Adrenal gland (tissue), 12 donors: ENCODE results near the gene CRYBG1. TPM values are rescaled to one million over a fixed set of nuclear protein-coding genes. Genes with fewer than 3 reads are reported as not detected.

Source experiments
- DNase-seq, 7 donors: peaks; one replicate each; pipeline ENCODE4 v3.0.0-alpha.2; 2019 to 2020
- H3K27ac ChIP-seq, 5 donors: fragments of 200-600 bp; sonication (generic) in 4 of 5; 1 replicate in 3 of 5; 2 replicates in 2 of 5; pipeline versions ENCODE4 v1.5.1 to v1.8.0; 2016 to 2020; ENCODE audit warnings: mild to moderate bottlenecking in 1 of 5
- H3K27me3 ChIP-seq: fragments of 200-600 bp; 2 replicates; pipeline ENCODE4 v1.8.0; 2021
- H3K36me3 ChIP-seq, 2 donors: fragments of 200-600 bp; replicated peaks in 1 of 2; 1 replicate in 1 of 2; 2 replicates in 1 of 2; pipeline versions ENCODE4 v1.5.1 to v1.8.0; 2018 to 2022
- H3K4me1 ChIP-seq, 2 donors: fragments of 200-600 bp; replicated peaks in 1 of 2; 1 replicate in 1 of 2; 2 replicates in 1 of 2; pipeline versions ENCODE4 v1.5.1 to v1.8.0; 2018 to 2021
- H3K4me3 ChIP-seq, 4 donors: fragments of 200-600 bp; sonication (generic) in 3 of 4; one replicate each; pipeline ENCODE4 v1.5.1; 2016 to 2018
- H3K9me3 ChIP-seq, 3 donors: fragments of 200-600 bp; sonication (generic) in 1 of 3; replicated peaks in 1 of 3; 1 replicate in 2 of 3; 2 replicates in 1 of 3; pipeline versions ENCODE4 v1.5.1 to v1.8.0; 2016 to 2021
- POLR2A ChIP-seq, 2 donors: fragments of 450-650 bp; IDR thresholded peaks; one replicate each; pipeline ENCODE4 v1.6.1; 2017; ENCODE audit warnings: antibody characterized with exemption in 2 of 2, mild to moderate bottlenecking in 2 of 2, moderate library complexity in 1 of 2
- WGBS, 4 donors: extraction: QIAGEN DNeasy Blood & Tissue Kit in 2 of 4; methylation state at CpG; one replicate each; pipeline versions ENCODE4 v1.1.5 to v1.1.7; 2013 to 2017; 5-methylcytosine and 5-hydroxymethylcytosine counted together
- intact Hi-C, 2 donors: fragments of 100-400 bp; cut with DNase I; formaldehyde crosslinking; loops; one replicate each; pipeline versions ENCODE4 v1.14.1 to v1.15.0; 2022 to 2023
- polyA plus RNA-seq, 3 donors: library from polyadenylated mRNA; stranded (reverse); fragments of 200-250 nt in 2 of 3; fragments of 350-450 nt in 1 of 3; fragmentation: Illumina TruSeq in 1 of 3; extraction: RNeasy Lipid Tissue Mini Kit (QIAGEN cat#74804) in 1 of 3; gene quantifications; one replicate each; pipeline ENCODE4 v1.2.3, GENCODE V29; 2013 to 2014
- total RNA-seq, 9 donors: library from RNA; depleted of rRNA in 4 of 9; stranded (reverse); fragments of >200 nt in 4 of 9; fragments of 120-200 nt in 1 of 9; fragmentation: NEBNext Ultra II Directional in 1 of 9; extraction: Animal tissue kit (Norgen Biotek cat#: 25700) in 1 of 9; gene quantifications; one replicate each; pipeline versions ENCODE4 v1.1.0 to v1.2.4, GENCODE V29; 2013 to 2023
- TF ChIP-seq, protein P1 (sequence below), 6 experiments: fragments of 450-650 bp in 4 of 6; fragments of 200-600 bp in 2 of 6; sonication (generic) in 1 of 6; IDR thresholded peaks; 1 replicate in 5 of 6; 2 replicates in 1 of 6; pipeline versions ENCODE4 v1.5.1 to v1.8.0; 2016 to 2021; ENCODE audit warnings: antibody characterized with exemption in 6 of 6, mild to moderate bottlenecking in 2 of 6, moderate library complexity in 1 of 6
- donor health status: healthy with polysubstance abuse.
- donor health status: Bipolar disorder and iron deficiency.
- donor health status: DM: yes; HTN: yes; CAD: no.
- donor health status: DM: no; HTN: no; CAD: no.
- donor health status: DM: no; HTN: no; CAD: no.
- donor health status: DM: yes; HTN: yes; CAD: no.

Gene CRYBG1
- total and polyA plus RNA-seq, 12 donors, result 0.83 to 5.1 (median 2.2) TPM

DNA sequence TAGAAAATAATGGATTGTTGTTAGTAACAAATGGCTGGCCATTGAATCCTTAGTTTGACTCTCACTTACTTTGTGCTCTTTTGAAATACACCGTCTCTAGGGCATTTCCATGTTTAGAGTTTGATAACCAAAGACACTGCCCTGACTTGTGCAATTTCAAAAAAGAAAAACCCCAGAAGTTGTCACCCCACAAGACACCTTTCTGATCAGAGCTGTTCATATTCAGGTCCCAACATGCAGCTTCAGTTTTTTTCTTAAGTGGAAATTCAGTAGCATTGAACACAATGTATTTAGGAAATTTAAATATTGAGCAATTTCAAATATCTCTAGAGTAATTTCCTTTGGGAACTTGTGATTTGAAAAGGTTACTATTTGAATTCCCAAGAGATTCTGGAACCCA, 19.4 kb downstream of the CRYBG1 start:
- peaks cover 2% of the 10 kb centered on the region for H3K27me3 ChIP-seq
- WGBS, 4 donors, result 62 to 96% (median 90%) methylated on average over 1 of the region's 1 CpG
- H3K27ac ChIP-seq, result no peak overlapping the region
- TF ChIP-seq, protein P1, sequence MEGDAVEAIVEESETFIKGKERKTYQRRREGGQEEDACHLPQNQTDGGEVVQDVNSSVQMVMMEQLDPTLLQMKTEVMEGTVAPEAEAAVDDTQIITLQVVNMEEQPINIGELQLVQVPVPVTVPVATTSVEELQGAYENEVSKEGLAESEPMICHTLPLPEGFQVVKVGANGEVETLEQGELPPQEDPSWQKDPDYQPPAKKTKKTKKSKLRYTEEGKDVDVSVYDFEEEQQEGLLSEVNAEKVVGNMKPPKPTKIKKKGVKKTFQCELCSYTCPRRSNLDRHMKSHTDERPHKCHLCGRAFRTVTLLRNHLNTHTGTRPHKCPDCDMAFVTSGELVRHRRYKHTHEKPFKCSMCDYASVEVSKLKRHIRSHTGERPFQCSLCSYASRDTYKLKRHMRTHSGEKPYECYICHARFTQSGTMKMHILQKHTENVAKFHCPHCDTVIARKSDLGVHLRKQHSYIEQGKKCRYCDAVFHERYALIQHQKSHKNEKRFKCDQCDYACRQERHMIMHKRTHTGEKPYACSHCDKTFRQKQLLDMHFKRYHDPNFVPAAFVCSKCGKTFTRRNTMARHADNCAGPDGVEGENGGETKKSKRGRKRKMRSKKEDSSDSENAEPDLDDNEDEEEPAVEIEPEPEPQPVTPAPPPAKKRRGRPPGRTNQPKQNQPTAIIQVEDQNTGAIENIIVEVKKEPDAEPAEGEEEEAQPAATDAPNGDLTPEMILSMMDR (IDR thresholded peaks at IDR 0.05), result no peak
- TF ChIP-seq POLR2A (IDR thresholded peaks at IDR 0.05), result no peak
- intact Hi-C loops, result no loop called here
- H3K36me3 ChIP-seq, result no peaks in the 10 kb centered on the region
- no peaks in the 10 kb centered on the region for H3K4me1 ChIP-seq
- H3K9me3 ChIP-seq, result no peaks in the 10 kb centered on the region
- H3K4me3 ChIP-seq, result no peak overlapping the region
- no peak for DNase-seq

DNA sequence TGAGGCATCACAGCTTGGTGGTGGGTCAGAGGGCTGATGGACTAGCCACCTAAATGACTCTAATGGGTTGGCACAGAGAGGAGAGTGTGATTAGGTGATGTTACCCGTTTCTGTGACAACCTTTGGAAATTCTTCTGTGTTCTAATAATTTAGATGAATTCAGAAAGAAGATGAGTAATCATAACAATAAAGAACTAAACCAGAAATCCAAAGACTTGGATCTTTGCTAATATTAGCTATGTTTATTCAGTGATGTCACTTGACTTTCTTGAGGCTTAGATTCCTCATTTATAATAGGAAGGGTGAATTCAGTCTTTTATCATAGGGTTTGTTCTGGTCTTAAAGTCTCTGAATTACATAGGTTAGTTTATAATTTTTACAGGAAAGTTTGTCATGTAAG, 19.9 kb downstream of the CRYBG1 start:
- intact Hi-C loops, result no loop called here
- TF ChIP-seq POLR2A (IDR thresholded peaks at IDR 0.05), result no peak
- TF ChIP-seq, protein P1 (IDR thresholded peaks at IDR 0.05), result no peak
- H3K27me3 ChIP-seq, result peaks cover 2% of the 10 kb centered on the region
- H3K4me3 ChIP-seq, result no peak overlapping the region
- WGBS, 4 donors, result 25 to 64% (median 57%) methylated on average over 1 of the region's 1 CpG
- no peaks in the 10 kb centered on the region for H3K4me1 ChIP-seq
- DNase-seq, result no peak
- H3K9me3 ChIP-seq, result no peaks in the 10 kb centered on the region
- H3K27ac ChIP-seq, result no peak overlapping the region
- no peaks in the 10 kb centered on the region for H3K36me3 ChIP-seq

DNA sequence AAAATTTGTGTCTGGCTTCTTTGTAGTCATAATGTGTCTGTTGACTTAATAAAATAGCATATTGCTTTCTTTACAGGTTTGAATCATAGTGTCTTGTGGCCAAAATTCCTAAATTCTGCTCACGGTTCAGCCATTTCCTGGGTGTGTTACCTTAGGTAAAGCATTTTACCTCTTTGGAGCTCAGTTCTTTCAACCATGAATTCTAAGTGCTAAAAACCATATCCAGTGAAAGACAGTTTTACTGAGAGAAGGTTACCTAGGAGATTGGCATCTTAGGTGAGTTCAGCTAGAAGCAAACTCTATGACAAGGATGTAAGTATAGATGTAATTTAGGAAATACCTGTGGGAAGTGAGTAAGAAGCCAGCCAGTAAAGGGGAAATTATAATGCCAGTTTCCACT, 20.7 kb downstream of the CRYBG1 start:
- TF ChIP-seq POLR2A (IDR thresholded peaks at IDR 0.05), result no peak
- TF ChIP-seq, protein P1 (IDR thresholded peaks at IDR 0.05), result no peak
- Histone ChIP-seq H3K36me3 (no peaks in the 10 kb centered on the region), H3K9me3 (no peaks in the 10 kb centered on the region), H3K27ac (no peak overlapping the region), H3K4me3 (no peak overlapping the region), H3K4me1 (no peaks in the 10 kb centered on the region), H3K27me3 (no peaks in the 10 kb centered on the region)
- WGBS, 4 donors, result 76 to 95% (median 85%) methylated on average over 1 of the region's 1 CpG
- intact Hi-C loops, result no loop called here
- DNase-seq, result no peak

DNA sequence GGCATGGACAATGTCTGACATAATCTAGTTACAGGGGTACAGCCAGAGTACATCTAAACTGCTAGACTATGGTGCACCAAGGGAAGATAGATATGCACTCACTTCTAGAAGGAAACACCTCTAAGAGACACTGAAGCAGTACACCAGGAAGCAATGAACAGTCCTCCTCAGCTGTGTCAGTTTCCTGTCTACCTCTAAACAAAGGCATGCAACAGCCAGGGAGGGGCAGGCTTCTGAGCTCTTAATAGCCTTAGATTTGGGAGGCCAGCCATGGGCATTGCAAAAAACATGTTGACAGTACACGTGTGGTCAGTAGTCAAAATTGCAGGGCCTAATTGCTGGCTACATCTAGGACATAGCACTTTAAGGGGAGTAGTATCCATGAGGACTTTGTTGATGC, 21.4 kb downstream of the CRYBG1 start:
- no peaks in the 10 kb centered on the region for H3K4me1 ChIP-seq
- H3K27ac ChIP-seq, result no peak overlapping the region
- 33 to 51% (median 40%) methylated on average over 1 of the region's 1 CpG for WGBS, 4 donors
- H3K9me3 ChIP-seq, result no peaks in the 10 kb centered on the region
- no peaks in the 10 kb centered on the region for H3K36me3 ChIP-seq
- DNase-seq, result no peak
- no peak overlapping the region for H3K4me3 ChIP-seq
- intact Hi-C loops, result no loop called here
- no peaks in the 10 kb centered on the region for H3K27me3 ChIP-seq
- TF ChIP-seq, protein P1 (IDR thresholded peaks at IDR 0.05), result no peak
- TF ChIP-seq POLR2A (IDR thresholded peaks at IDR 0.05), result no peak
